Measurements from ENCODE around the gene RGN. TPM values are rescaled to one million over a fixed set of nuclear protein-coding genes. Genes with fewer than 3 reads are reported as not detected.

Gene RGN
- total RNA-seq (10 to 100 TPM in 1 of 2 donors, 1 to 10 TPM in 1; 4.1 to 16.2 TPM), polyA plus RNA-seq (ENCODE audit: insufficient read length in 6 of 6) (10 to 100 TPM; 10.1 to 17.1 (median 15.0) TPM)
- long read RNA-seq, donor 1, partial matches to known transcripts, result 0 of 2 reads
- long read RNA-seq, donor 1, other reads (novel, unspliced or antisense), result 0 of 2 reads
- long read RNA-seq, donor 2, partial matches to known transcripts, result 0 of 1 reads
- long read RNA-seq, donor 2, other reads (novel, unspliced or antisense), result 0 of 1 reads
- long read RNA-seq, donor 3, partial matches to known transcripts, result 0 of 2 reads
- long read RNA-seq, donor 3, other reads (novel, unspliced or antisense), result 0 of 2 reads
- long read RNA-seq, donor 4, transcript RGN-202 (7 exons, 1,611 nt), result major isoform, 7 of 13 reads
- long read RNA-seq, donor 4, partial matches to known transcripts, result 0 of 13 reads
- long read RNA-seq, donor 4, other reads (novel, unspliced or antisense), result 6 of 13 reads
- long read RNA-seq, donor 5, partial matches to known transcripts, result 0 of 1 reads
- long read RNA-seq, donor 5, other reads (novel, unspliced or antisense), result 0 of 1 reads
- long read RNA-seq, donor 6, partial matches to known transcripts, result 0 of 1 reads
- long read RNA-seq, donor 6, other reads (novel, unspliced or antisense), result 0 of 1 reads
- long read RNA-seq, donor 7, partial matches to known transcripts, result 0 of 4 reads
- long read RNA-seq, donor 7, other reads (novel, unspliced or antisense), result 0 of 4 reads
- long read RNA-seq, donor 8, partial matches to known transcripts, result 0 of 1 reads
- long read RNA-seq, donor 8, other reads (novel, unspliced or antisense), result 0 of 1 reads
- long read RNA-seq, donor 9, result 0 reads
- long read RNA-seq, donor 10, partial matches to known transcripts, result 1 of 3 reads
- long read RNA-seq, donor 10, other reads (novel, unspliced or antisense), result 0 of 3 reads
- long read RNA-seq, donor 11, partial matches to known transcripts, result 6 of 10 reads
- long read RNA-seq, donor 11, other reads (novel, unspliced or antisense), result 0 of 10 reads
- long read RNA-seq, donor 12, partial matches to known transcripts, result 0 of 1 reads
- long read RNA-seq, donor 12, other reads (novel, unspliced or antisense), result 0 of 1 reads

- H3K4me1 ChIP-seq, result no peaks in the 10 kb centered on the region
- peak within 1 kb of the TSS in 1 of 2 donors; percentile 26 for H3K27ac ChIP-seq
- TF ChIP-seq CTCF (IDR thresholded peaks at IDR 0.05), result no peak
- intact Hi-C loops (cut with DNase I), result no loop called here
- no peaks in the 10 kb centered on the region for H3K9me3 ChIP-seq
- DNase-seq (peak in 1 of 4 donors; percentile 58), ATAC-seq (peak; percentile 75)
- H3K4me3 ChIP-seq, result peak within 1 kb of the TSS; percentile 16 to 23
- no peaks in the 10 kb centered on the region for H3K27me3 ChIP-seq
- H3K36me3 ChIP-seq, result no peaks in the 10 kb centered on the region
These were observed at the start of gene RGN for GRCh38 chrX:47078129-47079043. Gene RGN (plus strand): TSS chrX:47078443. CDS start chrX:47081145, 2,702 bp downstream.

- DNase-seq (peak in 2 of 4 donors; percentile 39 to 60), ATAC-seq (peak; percentile 60)
- Histone ChIP-seq H3K36me3 (no peaks in the 10 kb centered on the region), H3K27me3 (peaks cover 0 to 3% of the 10 kb centered on the region in 2 donors), H3K4me1 (no peaks in the 10 kb centered on the region), H3K9me3 (no peaks in the 10 kb centered on the region), H3K27ac (no peak overlapping the region), H3K4me3 (no peak overlapping the region)
- intact Hi-C loops (cut with DNase I), result no loop called here
- peak; percentile 31 to 56 for TF ChIP-seq CTCF (IDR thresholded peaks at IDR 0.05)
These were observed 47.9 kb upstream of the RGN start for GRCh38 chrX:47030339-47030738.

GRCh38 chrX:47047989-47048388 is 30.3 kb upstream of the RGN start:
- H3K4me1 ChIP-seq, result no peaks in the 10 kb centered on the region
- H3K4me3 ChIP-seq, result no peak overlapping the region
- H3K27me3 ChIP-seq, result no peaks in the 10 kb centered on the region
- H3K36me3 ChIP-seq, result no peaks in the 10 kb centered on the region
- no peaks in the 10 kb centered on the region for H3K9me3 ChIP-seq
- no peak for TF ChIP-seq CTCF (IDR thresholded peaks at IDR 0.05)
- DNase-seq (no peak), ATAC-seq (no peak)
- no peak overlapping the region for H3K27ac ChIP-seq
- intact Hi-C loops (cut with DNase I), result no loop called here

GRCh38 chrX:47059142-47059874 is 18.9 kb upstream of the RGN start:
- Histone ChIP-seq H3K36me3 (no peaks in the 10 kb centered on the region), H3K4me3 (no peak overlapping the region), H3K4me1 (no peaks in the 10 kb centered on the region), H3K27ac (no peak overlapping the region), H3K9me3 (no peaks in the 10 kb centered on the region), H3K27me3 (peaks cover 0 to 7% of the 10 kb centered on the region in 2 donors)
- ATAC-seq (no peak), DNase-seq (no peak)
- no peak for TF ChIP-seq CTCF (IDR thresholded peaks at IDR 0.05)
- intact Hi-C loops (cut with DNase I), result no loop called here
